Vagina (tissue), 2 donors: Measurements from ENCODE around the gene KMT5C. TPM values are rescaled to one million over a fixed set of nuclear protein-coding genes. Genes with fewer than 3 reads are reported as not detected.

Experiments
- DNase-seq, 2 donors: peaks; one replicate each; pipeline ENCODE4 v3.0.0-alpha.2; 2017; ENCODE audit errors: extremely low spot score in 2 of 2
- H3K27ac ChIP-seq: fragments of 200-600 bp; sonication (generic); one replicate; pipeline ENCODE4 v1.5.1; 2019
- H3K27me3 ChIP-seq: fragments of 200-600 bp; sonication (generic); one replicate; pipeline ENCODE4 v1.5.1; 2019
- H3K36me3 ChIP-seq, 2 donors: fragments of 200-600 bp; sonication (generic); one replicate each; pipeline ENCODE4 v1.5.1; 2017 to 2019
- H3K4me1 ChIP-seq: fragments of 200-600 bp; sonication (generic); one replicate; pipeline ENCODE4 v1.5.1; 2019
- H3K4me3 ChIP-seq, 2 donors: fragments of 200-600 bp; sonication (generic); 1 replicate in 1 of 2; 2 replicates in 1 of 2; pipeline ENCODE4 v1.5.1; 2016 to 2019
- H3K9me3 ChIP-seq: fragments of 200-600 bp; sonication (generic); one replicate; pipeline ENCODE4 v1.5.1; 2019
- POLR2A ChIP-seq, 2 donors: fragments of 450-650 bp; IDR thresholded peaks; one replicate each; pipeline ENCODE4 v1.6.1; 2017; ENCODE audit warnings: antibody characterized with exemption in 2 of 2, mild to moderate bottlenecking in 2 of 2, moderate library complexity in 2 of 2
- POLR2AphosphoS5 ChIP-seq, 2 donors: sonication (generic); formaldehyde crosslinking; IDR thresholded peaks; one replicate each; pipeline ENCODE4 v1.9.0; 2017; ENCODE audit warnings: antibody characterized with exemption in 2 of 2, mild to moderate bottlenecking in 2 of 2, low read depth in 1 of 2; ENCODE audit not compliant: insufficient read depth in 1 of 2
- intact Hi-C: fragments of 100-400 bp; cut with DNase I; formaldehyde crosslinking; loops from one replicate; pipeline ENCODE4 v1.15.1; 2023
- total RNA-seq: library from RNA; depleted of rRNA; stranded (reverse); fragments of >200 nt; gene quantifications from one replicate; pipeline ENCODE4 v1.2.3, GENCODE V29; 2016
- TF ChIP-seq, protein P1 (sequence below), 3 experiments: fragments of 450-650 bp in 2 of 3; fragments of 200-600 bp in 1 of 3; sonication (generic) in 1 of 3; IDR thresholded peaks; one replicate each; pipeline ENCODE4 v1.5.1; 2017 to 2019; ENCODE audit warnings: antibody characterized with exemption in 3 of 3, mild to moderate bottlenecking in 2 of 3, moderate library complexity in 2 of 3

KMT5C gene
- total RNA-seq, 1 donor from 2014 or later = 19.2 TPM

DNA sequence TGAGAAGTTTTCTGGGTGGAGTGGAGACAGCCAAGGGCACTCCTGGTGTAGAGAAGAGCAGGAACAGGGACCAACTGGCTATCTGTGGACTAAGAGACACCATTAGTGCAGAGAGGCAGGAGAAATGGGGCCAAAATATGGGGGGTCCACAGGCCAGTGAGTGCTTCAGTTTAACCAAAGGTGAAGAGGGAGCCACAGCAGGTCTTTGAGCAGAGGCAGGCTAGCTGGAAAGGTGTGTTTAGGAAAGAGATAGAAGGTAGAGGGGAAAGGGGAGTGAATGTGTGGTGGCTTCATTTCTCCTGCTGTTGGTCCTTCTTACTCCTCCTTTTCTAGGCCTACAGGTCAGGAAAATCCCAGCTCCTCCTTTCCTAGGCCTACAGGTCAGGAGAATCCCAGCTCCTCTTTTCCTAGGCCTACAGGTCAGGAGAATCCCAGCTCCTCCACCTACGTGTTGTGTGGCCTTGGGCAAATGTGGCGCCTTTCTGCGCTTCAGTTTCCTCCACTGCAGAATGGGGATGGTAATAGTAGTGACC is 42.9 kb downstream of the KMT5C start:
- no peak for DNase-seq
- intact Hi-C loops = no loop called here
- no peak overlapping the region for H3K4me3 ChIP-seq
- no peaks in the 10 kb centered on the region for H3K27me3 ChIP-seq
- no peak overlapping the region for H3K27ac ChIP-seq
- H3K9me3 ChIP-seq = no peaks in the 10 kb centered on the region
- H3K36me3 ChIP-seq = peaks cover 0 to 6% of the 10 kb centered on the region in 2 donors
- TF ChIP-seq POLR2A (IDR thresholded peaks at IDR 0.05) = no peak
- TF ChIP-seq POLR2AphosphoS5 (IDR thresholded peaks at IDR 0.05; ENCODE audit: insufficient read depth in 1 of 2, low read depth in 1 of 2) = no peak
- TF ChIP-seq, protein P1, sequence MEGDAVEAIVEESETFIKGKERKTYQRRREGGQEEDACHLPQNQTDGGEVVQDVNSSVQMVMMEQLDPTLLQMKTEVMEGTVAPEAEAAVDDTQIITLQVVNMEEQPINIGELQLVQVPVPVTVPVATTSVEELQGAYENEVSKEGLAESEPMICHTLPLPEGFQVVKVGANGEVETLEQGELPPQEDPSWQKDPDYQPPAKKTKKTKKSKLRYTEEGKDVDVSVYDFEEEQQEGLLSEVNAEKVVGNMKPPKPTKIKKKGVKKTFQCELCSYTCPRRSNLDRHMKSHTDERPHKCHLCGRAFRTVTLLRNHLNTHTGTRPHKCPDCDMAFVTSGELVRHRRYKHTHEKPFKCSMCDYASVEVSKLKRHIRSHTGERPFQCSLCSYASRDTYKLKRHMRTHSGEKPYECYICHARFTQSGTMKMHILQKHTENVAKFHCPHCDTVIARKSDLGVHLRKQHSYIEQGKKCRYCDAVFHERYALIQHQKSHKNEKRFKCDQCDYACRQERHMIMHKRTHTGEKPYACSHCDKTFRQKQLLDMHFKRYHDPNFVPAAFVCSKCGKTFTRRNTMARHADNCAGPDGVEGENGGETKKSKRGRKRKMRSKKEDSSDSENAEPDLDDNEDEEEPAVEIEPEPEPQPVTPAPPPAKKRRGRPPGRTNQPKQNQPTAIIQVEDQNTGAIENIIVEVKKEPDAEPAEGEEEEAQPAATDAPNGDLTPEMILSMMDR (IDR thresholded peaks at IDR 0.05) = no peak
- H3K4me1 ChIP-seq = peaks cover 33% of the 10 kb centered on the region

DNA sequence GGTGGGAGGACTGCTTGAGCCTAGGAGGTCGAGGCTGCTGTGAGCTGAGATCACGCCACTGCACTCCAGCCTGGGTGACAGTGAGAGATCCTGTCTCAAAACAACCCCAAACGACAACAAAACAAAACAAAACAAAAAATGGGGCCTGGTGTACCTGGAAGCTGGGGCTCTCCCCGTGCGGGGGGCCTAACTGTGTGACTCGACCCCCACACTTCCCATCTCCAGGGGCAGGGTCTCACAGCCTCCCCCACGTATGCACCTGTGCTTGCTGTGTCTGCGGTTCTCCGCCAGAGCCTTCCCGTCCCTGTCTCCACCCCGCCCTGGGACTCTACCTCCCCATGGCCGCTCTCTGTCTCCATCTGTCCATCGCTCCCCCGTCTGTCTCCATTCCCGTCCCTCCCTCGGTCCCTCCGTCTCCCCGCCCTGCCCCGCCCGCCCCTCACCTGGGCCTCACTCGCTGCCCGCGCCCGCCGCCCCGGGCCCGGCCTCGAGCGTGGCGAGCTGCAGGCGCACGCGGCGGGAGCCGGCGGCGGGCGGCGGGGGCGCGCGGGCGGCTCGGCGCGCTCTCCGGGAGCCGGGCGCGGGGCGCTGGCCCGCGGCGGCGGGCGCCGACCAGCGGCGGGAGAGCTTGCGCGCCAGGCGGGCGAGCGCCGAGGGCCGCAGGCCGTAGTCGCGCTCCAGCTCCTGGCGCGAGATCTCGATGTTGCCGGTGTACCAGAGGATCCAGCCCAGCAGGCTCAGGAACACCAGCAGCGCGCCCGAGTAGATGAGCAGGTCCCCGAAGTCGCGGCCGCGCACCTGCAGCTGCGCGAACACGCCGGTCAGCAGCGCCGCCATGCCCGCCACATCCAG is 43.8 kb downstream of the KMT5C start:
- H3K27me3 ChIP-seq = no peaks in the 10 kb centered on the region
- TF ChIP-seq POLR2AphosphoS5 (IDR thresholded peaks at IDR 0.05; ENCODE audit: insufficient read depth in 1 of 2, low read depth in 1 of 2) = no peak
- TF ChIP-seq, protein P1 (IDR thresholded peaks at IDR 0.05) = no peak
- no peak for TF ChIP-seq POLR2A (IDR thresholded peaks at IDR 0.05)
- no peaks in the 10 kb centered on the region for H3K9me3 ChIP-seq
- intact Hi-C loops = loop anchor here (2.0 kb wide), 1 partner anchor 43 kb away; no protein-coding TSS in a partner anchor
- DNase-seq = no peak
- peak overlapping the region; percentile 70 to 76 for H3K4me3 ChIP-seq
- peaks cover 42% of the 10 kb centered on the region for H3K4me1 ChIP-seq
- H3K27ac ChIP-seq = peak overlapping the region; percentile 96
- peaks cover 0 to 16% of the 10 kb centered on the region in 2 donors for H3K36me3 ChIP-seq

DNA sequence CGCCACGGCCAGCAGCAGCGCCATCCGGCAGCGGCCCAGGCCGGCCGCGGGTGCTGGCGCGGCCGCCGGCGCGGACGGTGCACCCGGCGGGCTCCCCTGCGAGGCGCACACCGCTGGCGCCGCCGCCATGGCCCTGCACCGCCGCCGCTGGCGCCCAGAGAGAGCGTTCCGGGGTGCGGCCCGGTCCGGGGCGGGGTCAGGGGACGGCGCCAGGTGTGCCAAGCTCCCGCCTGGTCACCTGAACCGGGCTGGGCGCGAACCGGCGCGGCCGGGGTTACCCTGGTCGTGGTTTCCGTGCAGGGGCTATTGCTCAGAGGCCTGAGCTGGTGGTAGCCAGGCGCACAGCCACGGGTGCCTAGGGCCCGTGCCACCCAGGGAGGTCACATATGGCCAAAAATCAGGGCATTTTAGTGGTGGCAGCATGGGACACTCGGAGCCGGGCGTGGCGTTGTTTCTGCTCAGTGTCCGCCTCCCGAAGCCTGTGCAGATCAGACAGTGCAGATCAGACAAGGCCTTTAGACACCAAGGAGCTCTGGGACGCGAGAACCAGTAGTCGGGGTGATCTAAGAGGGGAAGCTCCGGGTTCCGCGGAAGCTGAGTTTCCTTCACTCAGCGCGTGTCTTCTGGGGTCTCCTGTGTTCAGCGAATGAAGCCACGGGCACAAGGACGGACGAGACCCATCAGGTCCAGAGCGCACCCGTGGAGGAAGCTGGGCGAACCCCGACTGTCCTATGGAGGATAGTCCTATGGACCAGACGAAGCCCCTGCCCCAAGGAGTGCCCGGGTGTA is 44.6 kb downstream of the KMT5C start, which contains the start of gene TMEM238:
Gene TMEM238, minus strand, starts transcription at position 162 of the 789 bp plus-strand sequence. Its CDS starts 33 bp downstream, at position 129.
- H3K4me1 ChIP-seq = peaks cover 50% of the 10 kb centered on the region

DNA sequence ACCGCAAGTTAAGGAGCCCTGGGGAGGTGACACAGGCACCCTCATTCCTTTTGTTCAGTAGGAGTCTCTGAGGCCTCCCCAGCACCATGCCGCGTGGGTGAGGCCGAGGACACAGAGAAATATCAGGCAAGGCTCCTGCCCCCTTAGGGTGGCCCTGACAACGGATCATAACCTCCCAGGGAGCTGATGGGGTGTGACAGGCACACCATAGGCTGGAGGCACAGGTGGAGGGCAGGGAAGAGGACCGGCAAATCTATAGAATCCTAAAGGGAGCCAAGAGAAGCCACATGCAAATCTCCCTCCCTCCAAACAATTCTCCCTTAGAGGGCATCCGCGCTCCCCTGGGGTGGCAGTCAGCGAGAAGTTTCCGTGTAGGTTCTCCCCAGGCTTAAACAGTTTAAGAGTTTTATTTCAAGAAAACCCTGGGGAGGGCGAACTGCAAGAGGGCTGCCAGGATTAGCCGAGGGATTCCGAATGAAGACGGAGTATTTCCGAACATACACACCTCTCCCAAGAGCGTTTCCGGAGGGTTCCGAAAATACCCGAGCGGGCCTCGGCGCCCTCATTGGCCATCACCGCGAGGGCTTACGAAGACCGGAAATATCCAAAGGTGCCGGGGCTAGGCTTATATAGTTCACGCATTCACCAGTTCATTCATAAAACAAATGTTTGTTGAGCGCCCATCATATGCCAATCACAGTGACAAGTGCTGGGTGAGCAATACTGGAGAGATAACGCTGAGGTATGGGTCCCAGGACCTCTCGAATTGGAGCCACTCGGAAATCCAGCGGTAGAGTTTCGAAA is 45.4 kb downstream of the KMT5C start:
- Histone ChIP-seq H3K4me3 (peak overlapping the region; percentile 70 to 76), H3K27me3 (no peaks in the 10 kb centered on the region), H3K9me3 (no peaks in the 10 kb centered on the region), H3K4me1 (peaks cover 58% of the 10 kb centered on the region), H3K36me3 (peaks cover 0 to 30% of the 10 kb centered on the region in 2 donors), H3K27ac (peak overlapping the region; percentile 96)
- intact Hi-C loops = loop anchor here (2.0 kb wide), 1 partner anchor 44 kb away; no protein-coding TSS in a partner anchor
- peak in 1 of 2 donors; percentile 98 for DNase-seq
- TF ChIP-seq POLR2AphosphoS5 (IDR thresholded peaks at IDR 0.05; ENCODE audit: insufficient read depth in 1 of 2, low read depth in 1 of 2) = no peak
- TF ChIP-seq POLR2A (IDR thresholded peaks at IDR 0.05) = peak in 1 of 2 donors; percentile 5
- TF ChIP-seq, protein P1 (IDR thresholded peaks at IDR 0.05) = no peak

More for the DNA sequence above, 44.6 kb downstream of the KMT5C start, which contains the start of gene TMEM238:
- DNase-seq = no peak
- TF ChIP-seq POLR2AphosphoS5 (IDR thresholded peaks at IDR 0.05; ENCODE audit: insufficient read depth in 1 of 2, low read depth in 1 of 2) (no peak), POLR2A (IDR thresholded peaks at IDR 0.05) (no peak)
- TF ChIP-seq, protein P1 (IDR thresholded peaks at IDR 0.05) = no peak
- Histone ChIP-seq H3K4me3 (peak within 1 kb of the TSS; percentile 70 to 76), H3K27me3 (no peaks in the 10 kb centered on the region), H3K36me3 (peaks cover 0 to 22% of the 10 kb centered on the region in 2 donors), H3K9me3 (no peaks in the 10 kb centered on the region), H3K27ac (peak within 1 kb of the TSS; percentile 96)
- intact Hi-C loops = loop anchor here (2.0 kb wide), 1 partner anchor 44 kb away; no protein-coding TSS in a partner anchor
